Bladder microvascular endothelial cell (primary cell): ENCODE measurements around the gene NFATC2. TPM values are rescaled to one million over a fixed set of nuclear protein-coding genes. Genes with fewer than 3 reads are reported as not detected.

Experiments
- total RNA-seq: library from RNA; depleted of rRNA; stranded (reverse); fragments of >200 nt; gene quantifications from 2 replicates; pipeline ENCODE4 v1.2.3, GENCODE V29; 2014

The NFATC2 gene
- 2.1 and 7.5 TPM in 2 replicates for total RNA-seq

DNA sequence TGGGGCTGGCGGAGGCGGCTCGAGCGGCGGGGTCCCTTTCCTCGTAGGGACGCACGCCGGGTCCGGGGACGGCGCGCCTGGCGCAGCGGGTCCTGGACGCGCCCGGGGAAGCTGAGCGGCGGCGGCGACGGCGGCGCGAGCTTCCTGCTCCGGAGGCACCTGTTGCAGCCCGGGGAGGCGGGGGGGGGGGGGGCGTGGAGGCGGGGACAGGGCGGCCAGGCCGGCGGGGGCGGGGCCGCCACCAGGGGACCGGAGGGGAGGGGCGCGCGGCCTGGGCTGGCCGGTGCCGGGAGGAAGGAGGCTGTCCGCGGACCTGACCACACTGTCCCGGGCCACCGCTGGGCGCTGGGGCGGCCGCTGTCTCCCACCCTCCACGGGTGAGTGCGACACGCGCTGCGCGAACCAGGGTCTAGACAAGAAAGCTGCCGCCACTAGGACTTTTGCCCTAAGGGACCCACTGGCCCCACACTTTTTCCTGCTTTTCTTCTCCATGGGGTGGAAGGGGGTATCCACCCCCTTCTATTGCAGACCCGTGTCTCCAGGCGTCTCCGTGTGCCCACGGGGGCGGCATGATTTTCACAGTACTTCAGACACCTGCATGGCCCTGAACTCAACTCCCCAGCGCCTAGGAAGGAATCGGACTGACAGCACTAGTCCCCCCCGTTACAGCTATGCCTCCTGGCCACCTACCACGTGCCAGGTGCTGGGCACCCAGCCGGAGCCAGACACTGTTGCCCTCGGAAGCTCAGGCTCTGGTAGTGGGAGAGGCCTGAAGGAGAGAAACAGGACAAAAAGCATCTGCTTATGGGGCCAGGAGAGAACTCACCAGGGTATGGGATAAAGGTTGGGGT, at the start of gene NFATC2:
TSS of gene NFATC2 (minus strand) at position 149 of the 851 bp plus-strand sequence. CDS start 220 bp downstream, outside the sequence.

Other genes starting within 250 kb of the NFATC2 start
- 13.9 and 52.6 TPM in 2 replicates for gene ATP9A, start 225.7 kb upstream of the NFATC2 start, total RNA-seq